Activated B cell treated with CpG ODN at 0.5 μM for 24 hours (primary cell): ENCODE measurements around the gene CRISP1. TPM values are rescaled to one million over a fixed set of nuclear protein-coding genes. Genes with fewer than 3 reads are reported as not detected.

Experiments used
- ATAC-seq: fragments of 200-7000 bp; cut with Tn5 transposase; one replicate; pipeline ENCODE4 v1.10.0; 2021; ENCODE audit warnings: low read depth, mild to moderate bottlenecking, moderate library complexity
- CTCF ChIA-PET: fragments of 350-600 bp; sonication (Branson Sonifier 250); formaldehyde crosslinking; loops from one replicate; lab custom pipeline; 2021; ENCODE audit warnings: antibody characterized with exemption; lab: Charles Lee
- POLR2A ChIA-PET: fragments of 350-600 bp; sonication (Branson Sonifier 250); formaldehyde crosslinking; loops from one replicate; lab custom pipeline; 2021; ENCODE audit warnings: antibody characterized with exemption; lab: Charles Lee
- DNase-seq: peaks from one replicate; pipeline ENCODE4 v3.0.0; 2022
- H3K27ac Mint-ChIP-seq: one replicate; pipeline ENCODE4 v1.8.0; 2020; ENCODE audit warnings: mixed read lengths
- H3K27me3 Mint-ChIP-seq: one replicate; pipeline ENCODE4 v1.8.0; 2021; ENCODE audit warnings: mixed read lengths
- H3K36me3 Mint-ChIP-seq: one replicate; pipeline ENCODE4 v1.8.0; 2021; ENCODE audit warnings: low read depth, mixed read lengths
- H3K4me1 Mint-ChIP-seq: one replicate; pipeline ENCODE4 v1.8.0; 2021; ENCODE audit warnings: mixed read lengths
- H3K4me3 Mint-ChIP-seq: one replicate; pipeline ENCODE4 v1.8.0; 2020; ENCODE audit warnings: mild to moderate bottlenecking, mixed read lengths
- H3K9me3 Mint-ChIP-seq: one replicate; pipeline ENCODE4 v1.8.0; 2020; ENCODE audit warnings: mixed read lengths
- intact Hi-C: fragments of 100-400 bp; cut with micrococcal nuclease; formaldehyde crosslinking; loops from one replicate; pipeline ENCODE4 v1.15.1; 2024
- total RNA-seq: library from RNA; stranded (reverse); gene quantifications from 2 replicates; pipeline ENCODE4 v1.2.3, GENCODE V29; 2022
- TF ChIP-seq, protein P1 (sequence below): fragments of 200-600 bp; IDR thresholded peaks from one replicate; pipeline ENCODE4 v1.8.0; 2022; ENCODE audit warnings: antibody characterized with exemption, mild to moderate bottlenecking

CRISP1 gene
- total RNA-seq, 1 donor from 2014 or later = not detected

GRCh38 chr6:49855221-49855620 is 11.1 kb downstream of the CRISP1 start:
- Mint-ChIP-seq H3K4me1 (no peaks in the 10 kb centered on the region), H3K27me3 (no peaks in the 10 kb centered on the region), H3K27ac (no peak overlapping the region), H3K36me3 (no peaks in the 10 kb centered on the region), H3K9me3 (no peaks in the 10 kb centered on the region), H3K4me3 (no peak overlapping the region)
- intact Hi-C loops = loop anchor here (1.0 kb wide), 1 partner anchor 43 kb away; no protein-coding TSS in a partner anchor
- no peak for DNase-seq
- POLR2A ChIA-PET = no interaction called here
- TF ChIP-seq, protein P1, sequence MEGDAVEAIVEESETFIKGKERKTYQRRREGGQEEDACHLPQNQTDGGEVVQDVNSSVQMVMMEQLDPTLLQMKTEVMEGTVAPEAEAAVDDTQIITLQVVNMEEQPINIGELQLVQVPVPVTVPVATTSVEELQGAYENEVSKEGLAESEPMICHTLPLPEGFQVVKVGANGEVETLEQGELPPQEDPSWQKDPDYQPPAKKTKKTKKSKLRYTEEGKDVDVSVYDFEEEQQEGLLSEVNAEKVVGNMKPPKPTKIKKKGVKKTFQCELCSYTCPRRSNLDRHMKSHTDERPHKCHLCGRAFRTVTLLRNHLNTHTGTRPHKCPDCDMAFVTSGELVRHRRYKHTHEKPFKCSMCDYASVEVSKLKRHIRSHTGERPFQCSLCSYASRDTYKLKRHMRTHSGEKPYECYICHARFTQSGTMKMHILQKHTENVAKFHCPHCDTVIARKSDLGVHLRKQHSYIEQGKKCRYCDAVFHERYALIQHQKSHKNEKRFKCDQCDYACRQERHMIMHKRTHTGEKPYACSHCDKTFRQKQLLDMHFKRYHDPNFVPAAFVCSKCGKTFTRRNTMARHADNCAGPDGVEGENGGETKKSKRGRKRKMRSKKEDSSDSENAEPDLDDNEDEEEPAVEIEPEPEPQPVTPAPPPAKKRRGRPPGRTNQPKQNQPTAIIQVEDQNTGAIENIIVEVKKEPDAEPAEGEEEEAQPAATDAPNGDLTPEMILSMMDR = no peak
- CTCF ChIA-PET = no interaction called here
- ATAC-seq = no peak

- Mint-ChIP-seq H3K4me3 (no peak overlapping the region), H3K27me3 (no peaks in the 10 kb centered on the region), H3K9me3 (no peaks in the 10 kb centered on the region), H3K4me1 (no peaks in the 10 kb centered on the region), H3K36me3 (no peaks in the 10 kb centered on the region), H3K27ac (no peak overlapping the region)
- DNase-seq = no peak
- TF ChIP-seq, protein P1 = no peak
- CTCF ChIA-PET = no interaction called here
- intact Hi-C loops = no loop called here
- no peak for ATAC-seq
- POLR2A ChIA-PET = no interaction called here
Measured at GRCh38 chr6:49852975-49853374, 13.4 kb downstream of the CRISP1 start.

DNA sequence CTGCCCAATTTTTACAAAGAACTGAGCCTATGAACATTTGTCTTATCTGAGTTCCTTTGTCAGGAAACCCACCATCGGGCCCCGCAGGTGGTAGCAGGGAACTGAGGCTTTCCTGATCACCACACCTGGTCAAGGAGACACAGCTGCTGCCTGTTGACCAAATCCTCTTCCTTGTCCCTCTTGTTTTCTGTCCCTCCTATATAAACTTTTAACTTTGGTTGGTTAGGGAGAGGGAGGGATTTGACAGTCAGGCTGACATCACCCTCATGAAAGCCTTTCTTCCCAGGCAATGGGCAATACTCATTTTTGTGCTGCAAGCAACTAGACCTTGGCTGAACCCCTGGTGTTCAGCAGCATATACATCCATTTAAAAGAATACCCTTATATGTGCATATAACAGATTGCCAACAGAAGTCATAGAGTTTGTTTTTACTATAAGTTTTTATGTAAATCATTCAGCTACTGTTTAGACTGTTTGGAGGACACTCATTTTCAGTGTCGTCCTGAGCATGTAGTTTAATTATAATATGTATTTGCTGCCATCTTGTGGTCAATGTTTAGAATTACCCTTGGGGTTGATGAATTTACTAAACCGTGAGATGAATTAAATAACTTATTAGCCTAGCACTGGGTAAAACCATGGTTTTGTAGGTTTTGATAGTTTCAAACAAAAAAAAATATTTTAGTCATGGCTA is 17.0 kb downstream of the CRISP1 start:
- Mint-ChIP-seq H3K4me1 (no peaks in the 10 kb centered on the region), H3K27me3 (no peaks in the 10 kb centered on the region), H3K9me3 (no peaks in the 10 kb centered on the region), H3K36me3 (no peaks in the 10 kb centered on the region), H3K27ac (no peak overlapping the region), H3K4me3 (no peak overlapping the region)
- TF ChIP-seq, protein P1 = no peak
- ATAC-seq (no peak), DNase-seq (no peak)
- CTCF ChIA-PET = no interaction called here
- intact Hi-C loops = loop anchor here (1.0 kb wide), 2 partner anchors 226 to 317 kb away; no protein-coding TSS in a partner anchor
- POLR2A ChIA-PET = no interaction called here

GRCh38 chr6:49847673-49848072 is 18.7 kb downstream of the CRISP1 start:
- CTCF ChIA-PET = no interaction called here
- H3K36me3 Mint-ChIP-seq = no peaks in the 10 kb centered on the region
- H3K9me3 Mint-ChIP-seq = no peaks in the 10 kb centered on the region
- H3K4me3 Mint-ChIP-seq = no peak overlapping the region
- intact Hi-C loops = no loop called here
- DNase-seq = no peak
- H3K27ac Mint-ChIP-seq = no peak overlapping the region
- H3K4me1 Mint-ChIP-seq = no peaks in the 10 kb centered on the region
- H3K27me3 Mint-ChIP-seq = no peaks in the 10 kb centered on the region
- ATAC-seq = no peak
- POLR2A ChIA-PET = no interaction called here
- TF ChIP-seq, protein P1 = no peak

GRCh38 chr6:49847014-49847413 is 19.3 kb downstream of the CRISP1 start:
- H3K36me3 Mint-ChIP-seq = no peaks in the 10 kb centered on the region
- ATAC-seq = no peak
- no peak overlapping the region for H3K4me3 Mint-ChIP-seq
- intact Hi-C loops = no loop called here
- no peaks in the 10 kb centered on the region for H3K9me3 Mint-ChIP-seq
- ChIA-PET POLR2A (no interaction called here), CTCF (no interaction called here)
- DNase-seq = no peak
- H3K27ac Mint-ChIP-seq = no peak overlapping the region
- H3K4me1 Mint-ChIP-seq = no peaks in the 10 kb centered on the region
- H3K27me3 Mint-ChIP-seq = no peaks in the 10 kb centered on the region
- TF ChIP-seq, protein P1 = no peak
